ENCODE measurements around the gene SMIM27.

SMIM27 gene

DNA sequence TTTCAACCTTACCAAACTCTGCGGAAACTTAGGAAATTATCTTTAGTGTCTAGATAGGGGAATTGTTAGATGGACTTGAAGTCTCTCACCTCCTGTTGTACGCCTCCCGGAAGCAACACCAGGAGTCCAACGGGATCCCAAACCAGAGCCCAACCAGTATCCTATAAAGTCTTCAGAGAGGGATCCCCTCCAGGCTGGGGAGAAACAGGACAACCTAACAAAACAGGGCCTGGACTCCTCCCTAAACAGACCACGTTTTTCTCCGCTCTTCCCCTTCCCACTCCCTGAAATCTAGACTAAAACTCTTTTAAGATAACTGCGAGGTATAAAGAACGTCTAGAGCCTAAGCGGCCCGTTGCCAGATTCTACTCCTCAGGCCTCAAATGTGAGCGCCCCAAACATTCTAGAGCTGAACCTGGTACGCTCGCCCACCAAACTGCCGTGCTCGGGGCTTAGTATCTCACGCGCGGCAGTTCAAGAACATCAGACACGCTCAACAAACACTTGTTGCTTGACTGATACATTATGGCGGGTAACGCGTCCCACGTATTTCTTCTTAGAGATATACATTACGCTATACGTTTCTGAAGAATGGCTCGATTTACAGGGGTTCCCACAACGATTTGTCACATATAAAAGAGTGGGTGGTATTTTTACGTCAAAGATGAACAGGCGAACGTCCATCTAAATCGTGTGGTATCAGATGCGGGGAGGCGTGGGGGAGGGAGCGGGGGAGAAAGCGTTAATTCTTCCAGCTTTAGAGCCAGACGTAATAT lies 663 bp upstream of the SMIM27 start:
- Histone ChIP-seq H3K27ac (ENCODE audit: low read depth, low read length, poor library complexity, severe bottlenecking) (peak overlapping the region; percentile 96), H3K9me3 (ENCODE audit: low read length) (no peaks in the 10 kb centered on the region), H3K4me2 (ENCODE audit: low read length) (peak overlapping the region; percentile 94), H3K4me1 (ENCODE audit: insufficient read depth, low read length, severe bottlenecking) (peaks cover 31% of the 10 kb centered on the region), H3K27me3 (ENCODE audit: insufficient read depth, low read length) (no peaks in the 10 kb centered on the region), H4K20me1 (ENCODE audit: insufficient read depth, low read length) (no peaks in the 10 kb centered on the region), H2AFZ (ENCODE audit: low read length) (0 out of 2 replicates have a peak overlapping the region, but pooled peaks have one; percentile 17), H3K9me2 (ENCODE audit: low read depth, low read length) (no peaks in the 10 kb centered on the region), H3K4me3 (ENCODE audit: low read depth, low read length, poor library complexity, severe bottlenecking) (peak overlapping the region; percentile 75), H3K9ac (ENCODE audit: low read length) (peak overlapping the region; percentile 95), H3F3A (ENCODE audit: insufficient read depth, low read length) (no peaks in the 10 kb centered on the region), H3K79me2 (ENCODE audit: insufficient read depth, low read length) (peaks cover 41% of the 10 kb centered on the region), H3K36me3 (ENCODE audit: insufficient read depth, low read length) (peaks cover 29% of the 10 kb centered on the region)
- no peak for TF ChIP-seq EZH2 (IDR thresholded peaks at IDR 0.05; ENCODE audit: borderline replicate concordance, low read length)
- TF ChIP-seq, protein P1, sequence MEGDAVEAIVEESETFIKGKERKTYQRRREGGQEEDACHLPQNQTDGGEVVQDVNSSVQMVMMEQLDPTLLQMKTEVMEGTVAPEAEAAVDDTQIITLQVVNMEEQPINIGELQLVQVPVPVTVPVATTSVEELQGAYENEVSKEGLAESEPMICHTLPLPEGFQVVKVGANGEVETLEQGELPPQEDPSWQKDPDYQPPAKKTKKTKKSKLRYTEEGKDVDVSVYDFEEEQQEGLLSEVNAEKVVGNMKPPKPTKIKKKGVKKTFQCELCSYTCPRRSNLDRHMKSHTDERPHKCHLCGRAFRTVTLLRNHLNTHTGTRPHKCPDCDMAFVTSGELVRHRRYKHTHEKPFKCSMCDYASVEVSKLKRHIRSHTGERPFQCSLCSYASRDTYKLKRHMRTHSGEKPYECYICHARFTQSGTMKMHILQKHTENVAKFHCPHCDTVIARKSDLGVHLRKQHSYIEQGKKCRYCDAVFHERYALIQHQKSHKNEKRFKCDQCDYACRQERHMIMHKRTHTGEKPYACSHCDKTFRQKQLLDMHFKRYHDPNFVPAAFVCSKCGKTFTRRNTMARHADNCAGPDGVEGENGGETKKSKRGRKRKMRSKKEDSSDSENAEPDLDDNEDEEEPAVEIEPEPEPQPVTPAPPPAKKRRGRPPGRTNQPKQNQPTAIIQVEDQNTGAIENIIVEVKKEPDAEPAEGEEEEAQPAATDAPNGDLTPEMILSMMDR (IDR thresholded peaks at IDR 0.05; ENCODE audit: low read length): no peak

DNA sequence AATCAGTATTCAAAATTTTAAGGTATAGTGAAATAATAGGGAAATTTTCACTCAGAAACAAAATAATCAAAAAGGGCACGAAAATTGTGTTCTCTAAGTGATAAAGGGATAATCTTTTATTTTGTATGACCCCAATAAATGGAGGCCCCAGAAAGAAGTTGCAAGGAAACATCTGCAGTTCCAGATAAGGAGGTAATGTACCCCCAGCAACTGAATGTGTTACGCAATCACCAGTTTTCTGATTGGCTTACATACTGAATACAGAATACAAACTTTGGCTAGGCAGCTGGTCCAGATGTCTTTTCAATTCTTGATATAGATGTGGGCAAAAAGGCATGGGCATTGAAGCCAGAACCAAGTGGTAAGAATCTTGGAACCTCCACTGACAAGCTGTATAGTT lies 2.0 kb downstream of the SMIM27 start:
- Histone ChIP-seq H3K9me3 (ENCODE audit: low read length) (no peaks in the 10 kb centered on the region), H3K4me3 (ENCODE audit: low read depth, low read length, poor library complexity, severe bottlenecking) (no peak overlapping the region), H3K4me1 (ENCODE audit: insufficient read depth, low read length, severe bottlenecking) (peaks cover 40% of the 10 kb centered on the region), H3K79me2 (ENCODE audit: insufficient read depth, low read length) (peaks cover 20% of the 10 kb centered on the region), H4K20me1 (ENCODE audit: insufficient read depth, low read length) (no peaks in the 10 kb centered on the region), H3K27me3 (ENCODE audit: insufficient read depth, low read length) (no peaks in the 10 kb centered on the region), H3K9me2 (ENCODE audit: low read depth, low read length) (no peaks in the 10 kb centered on the region), H3K36me3 (ENCODE audit: insufficient read depth, low read length) (peaks cover 13% of the 10 kb centered on the region; the same call in 1 of the 2 replicates), H3F3A (ENCODE audit: insufficient read depth, low read length) (no peaks in the 10 kb centered on the region), H3K9ac (ENCODE audit: low read length) (no peak overlapping the region), H3K27ac (ENCODE audit: low read depth, low read length, poor library complexity, severe bottlenecking) (peak overlapping the region; percentile 96), H2AFZ (ENCODE audit: low read length) (no peak overlapping the region), H3K4me2 (ENCODE audit: low read length) (no peak overlapping the region; the same call in 1 of the 2 replicates)
- TF ChIP-seq, protein P1 (IDR thresholded peaks at IDR 0.05; ENCODE audit: low read length): no peak
- no peak for TF ChIP-seq EZH2 (IDR thresholded peaks at IDR 0.05; ENCODE audit: borderline replicate concordance, low read length)

DNA sequence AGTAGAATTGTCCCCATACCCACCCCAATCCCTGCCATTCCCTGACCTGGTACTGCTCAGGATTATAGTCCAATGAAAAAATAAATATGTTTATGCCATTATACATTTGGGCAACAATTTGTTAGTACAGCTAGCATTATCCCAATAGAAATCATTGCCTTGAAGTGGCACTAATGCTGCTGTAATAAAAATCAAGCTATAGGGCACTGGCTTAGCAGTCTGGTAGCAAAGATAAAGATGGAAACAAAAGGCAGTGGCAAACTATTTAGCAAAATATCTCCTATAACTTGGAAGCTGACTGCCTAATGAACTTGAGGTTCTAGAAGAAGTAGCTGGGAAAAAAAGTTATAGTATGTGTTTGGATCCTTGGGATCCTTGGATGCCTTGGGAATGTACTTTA lies 2.5 kb downstream of the SMIM27 start:
- H3K36me3 ChIP-seq (ENCODE audit: insufficient read depth, low read length): peaks cover 13% of the 10 kb centered on the region; the same call in 1 of the 2 replicates
- H3K79me2 ChIP-seq (ENCODE audit: insufficient read depth, low read length): peaks cover 15% of the 10 kb centered on the region
- no peaks in the 10 kb centered on the region for H3K9me2 ChIP-seq (ENCODE audit: low read depth, low read length)
- no peaks in the 10 kb centered on the region for H3F3A ChIP-seq (ENCODE audit: insufficient read depth, low read length)
- H2AFZ ChIP-seq (ENCODE audit: low read length): no peak overlapping the region
- no peaks in the 10 kb centered on the region for H3K27me3 ChIP-seq (ENCODE audit: insufficient read depth, low read length)
- H3K4me2 ChIP-seq (ENCODE audit: low read length): no peak overlapping the region
- H3K9ac ChIP-seq (ENCODE audit: low read length): no peak overlapping the region
- no peaks in the 10 kb centered on the region for H4K20me1 ChIP-seq (ENCODE audit: insufficient read depth, low read length)
- no peak for TF ChIP-seq EZH2 (IDR thresholded peaks at IDR 0.05; ENCODE audit: borderline replicate concordance, low read length)
- TF ChIP-seq, protein P1 (IDR thresholded peaks at IDR 0.05; ENCODE audit: low read length): no peak
- no peak overlapping the region for H3K27ac ChIP-seq (ENCODE audit: low read depth, low read length, poor library complexity, severe bottlenecking)
- H3K4me1 ChIP-seq (ENCODE audit: insufficient read depth, low read length, severe bottlenecking): peaks cover 38% of the 10 kb centered on the region
- H3K4me3 ChIP-seq (ENCODE audit: low read depth, low read length, poor library complexity, severe bottlenecking): no peak overlapping the region
- H3K9me3 ChIP-seq (ENCODE audit: low read length): no peaks in the 10 kb centered on the region
